Measurements from ENCODE around the gene SIL1.
"Not testable (repeated sequence)": the region's sequence is repeated elsewhere in the genome, so short reads cannot be mapped to it uniquely, and the experiment has no call there.

SIL1 gene

GRCh38 chr5:139016186-139016585 lies 182.0 kb downstream of the SIL1 start:
- no peak for DNase-seq

GRCh38 chr5:139014726-139015125 lies 183.4 kb downstream of the SIL1 start:
- DNase-seq = no peak

- no peak for DNase-seq
Measured at GRCh38 chr5:139012176-139012575, 186.0 kb downstream of the SIL1 start.

GRCh38 chr5:139011156-139011555 lies 187.0 kb downstream of the SIL1 start:
- DNase-seq = not testable (repeated sequence)

- DNase-seq = no peak
Measured at GRCh38 chr5:139004374-139005307, 193.5 kb downstream of the SIL1 start.

GRCh38 chr5:138999674-139000073 lies 198.5 kb downstream of the SIL1 start:
- DNase-seq = no peak

- DNase-seq = no peak
Measured at GRCh38 chr5:138998521-138998920, 199.6 kb downstream of the SIL1 start.

GRCh38 chr5:138996120-138996519 lies 202.0 kb downstream of the SIL1 start:
- no peak for DNase-seq

- DNase-seq = no peak
Measured at GRCh38 chr5:138990986-138991590, 207.1 kb downstream of the SIL1 start.

GRCh38 chr5:138989720-138990119 lies 208.4 kb downstream of the SIL1 start:
- DNase-seq = no peak

GRCh38 chr5:138986186-138986800 lies 211.9 kb downstream of the SIL1 start:
- DNase-seq = peak; percentile 20

- DNase-seq = no peak
Measured at GRCh38 chr5:138985683-138986082, 212.5 kb downstream of the SIL1 start.

GRCh38 chr5:138985256-138985655 lies 212.9 kb downstream of the SIL1 start:
- no peak for DNase-seq

- DNase-seq = no peak
Measured at GRCh38 chr5:138983984-138984383, 214.2 kb downstream of the SIL1 start.

GRCh38 chr5:138981586-138981985 lies 216.6 kb downstream of the SIL1 start:
- no peak for DNase-seq

- no peak for DNase-seq
Measured at GRCh38 chr5:138981131-138981530, 217.0 kb downstream of the SIL1 start.

GRCh38 chr5:138980441-138980840 lies 217.7 kb downstream of the SIL1 start:
- no peak for DNase-seq

GRCh38 chr5:138979684-138980280 lies 218.4 kb downstream of the SIL1 start:
- no peak for DNase-seq

- DNase-seq = no peak
Measured at GRCh38 chr5:138978581-138978980, 219.6 kb downstream of the SIL1 start.

- no peak for DNase-seq
Measured at GRCh38 chr5:138978080-138978479, 220.1 kb downstream of the SIL1 start.

GRCh38 chr5:138975098-138975847 lies 222.9 kb downstream of the SIL1 start:
- no peak for DNase-seq

- no peak for DNase-seq
Measured at GRCh38 chr5:138974227-138975063, 223.7 kb downstream of the SIL1 start.
